Kidney (tissue), 14 donors: ENCODE measurements around the gene CCDC74B. TPM values are rescaled to one million over a fixed set of nuclear protein-coding genes. Genes with fewer than 3 reads are reported as not detected.
"Not testable (repeated sequence)": the region's sequence is repeated elsewhere in the genome, so short reads cannot be mapped to it uniquely, and the experiment has no call there.

ENCODE experiments used
- DNase-seq, 5 donors: peaks; one replicate each; pipeline ENCODE4 v3.0.0-alpha.2; 2013 to 2020
- FAIRE-seq: peaks from 2 replicates; lab custom pipeline; 2012; peaks lifted over from hg19 to GRCh38; lab: Jason Lieb, UNC
- H3K27ac ChIP-seq, 2 donors: one replicate each; pipeline ENCODE4 v1.7.0; 2013; ENCODE audit warnings: low read depth in 2 of 2, low read length in 2 of 2, inconsistent platforms in 1 of 2
- H3K27me3 ChIP-seq: one replicate; pipeline ENCODE4 v1.7.1; 2013; ENCODE audit warnings: low read length, inconsistent platforms; ENCODE audit not compliant: control insufficient read depth, insufficient read depth
- H3K36me3 ChIP-seq, 3 donors: one replicate each; pipeline versions ENCODE4 v1.7.0 to v1.7.1; 2013; ENCODE audit warnings: low read length in 3 of 3, control low read depth in 1 of 3, inconsistent platforms in 1 of 3; ENCODE audit not compliant: insufficient read depth in 3 of 3, control insufficient read depth in 2 of 3
- H3K4me1 ChIP-seq, 3 donors: one replicate each; pipeline versions ENCODE4 v1.7.0 to v1.7.1; 2013; ENCODE audit warnings: low read length in 3 of 3, inconsistent platforms in 1 of 3, low read depth in 1 of 3; ENCODE audit not compliant: control insufficient read depth in 2 of 3, insufficient read depth in 2 of 3
- H3K4me3 ChIP-seq, 3 donors: one replicate each; pipeline versions ENCODE4 v1.7.0 to v1.8.1; 2013; ENCODE audit warnings: low read length in 3 of 3, control low read depth in 1 of 3, inconsistent platforms in 1 of 3
- H3K9ac ChIP-seq, 3 donors: one replicate each; pipeline versions ENCODE4 v1.7.0 to v1.7.1; 2013; ENCODE audit warnings: low read length in 3 of 3, control low read depth in 1 of 3, inconsistent platforms in 1 of 3
- H3K9me3 ChIP-seq, 3 donors: one replicate each; pipeline versions ENCODE4 v1.7.0 to v1.7.1; 2013; ENCODE audit warnings: low read length in 3 of 3, control low read depth in 1 of 3, inconsistent platforms in 1 of 3; ENCODE audit not compliant: control insufficient read depth in 2 of 3, insufficient read depth in 1 of 3
- CTCF ChIP-seq: IDR thresholded peaks from 3 replicates; pipeline ENCODE4 v1.5.1; 2012; ENCODE audit warnings: mild to moderate bottlenecking, moderate library complexity, borderline replicate concordance; ENCODE audit not compliant: insufficient read depth; ENCODE audit errors: extremely low read depth
- intact Hi-C: fragments of 100-400 bp; cut with DNase I; formaldehyde crosslinking; loops from one replicate; pipeline ENCODE4 v1.11.1; 2022
- polyA plus RNA-seq: library from polyadenylated mRNA; stranded (reverse); fragments of 350-450 nt; fragmentation: Illumina TruSeq; extraction: RNeasy Lipid Tissue Mini Kit (QIAGEN cat#74804); gene quantifications from one replicate; pipeline ENCODE4 v1.2.3, GENCODE V29; 2014; ENCODE audit warnings: low read depth, low replicate concordance; ENCODE audit not compliant: insufficient read depth
- total RNA-seq: library from RNA; stranded (reverse); fragmentation: NEBNext Ultra II Directional; extraction: Animal tissue kit (Norgen Biotek cat#: 25700); gene quantifications from one replicate; pipeline ENCODE4 v1.2.1, GENCODE V29; 2021
- donor health status: control.
- donor health status: control.
- donor health status: control.
- donor health status: control.
- donor health status: control.
- donor health status: DM: yes; HTN: yes; CAD: no.
- donor health status: Normal renal cell carcinoma (clear cell type).

CCDC74B gene
- total and polyA plus RNA-seq, 2 donors from 2014 or later = 4.5 to 6.4 TPM

DNA sequence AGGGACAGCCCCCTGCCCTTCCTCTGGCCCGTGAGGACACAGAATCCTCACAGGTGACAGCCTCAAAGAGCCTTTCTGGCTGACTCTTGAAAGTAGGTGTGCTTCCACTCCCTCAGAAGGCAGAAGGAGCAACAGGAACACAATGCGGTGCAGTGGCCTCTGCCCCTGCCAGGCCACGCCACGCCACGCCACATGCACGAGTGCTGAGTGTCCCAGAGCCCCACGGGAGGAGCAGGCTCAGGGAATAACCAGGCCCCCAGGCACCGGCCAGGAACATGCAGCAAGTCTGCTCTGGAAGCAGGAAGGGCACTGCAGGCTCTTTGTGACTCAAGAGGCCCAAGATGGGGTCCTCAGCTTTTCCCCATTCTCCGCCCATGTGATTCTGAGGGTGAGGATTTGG is 18.1 kb upstream of the CCDC74B start:
- no peak overlapping the region for H3K4me3 ChIP-seq
- no peaks in the 10 kb centered on the region for H3K9me3 ChIP-seq
- intact Hi-C loops = no loop called here
- FAIRE-seq (no peak), DNase-seq (no peak)
- no peaks in the 10 kb centered on the region for H3K4me1 ChIP-seq
- no peak overlapping the region for H3K27ac ChIP-seq
- peaks cover 8 to 25% (median 14%) of the 10 kb centered on the region in 3 donors for H3K36me3 ChIP-seq
- H3K9ac ChIP-seq = no peak overlapping the region
- no peak for TF ChIP-seq CTCF
- no peaks in the 10 kb centered on the region for H3K27me3 ChIP-seq

- H3K4me3 ChIP-seq, DNase-seq, FAIRE-seq, H3K9ac ChIP-seq, H3K27me3 ChIP-seq, H3K4me1 ChIP-seq, H3K9me3 ChIP-seq, intact Hi-C loops, H3K27ac ChIP-seq: not testable (repeated sequence)
- H3K36me3 ChIP-seq = peaks cover 8 to 20% (median 14%) of the 10 kb centered on the region in 3 donors
These were observed 17.6 kb upstream of the CCDC74B start for GRCh38 chr2:130162486-130162885.

DNA sequence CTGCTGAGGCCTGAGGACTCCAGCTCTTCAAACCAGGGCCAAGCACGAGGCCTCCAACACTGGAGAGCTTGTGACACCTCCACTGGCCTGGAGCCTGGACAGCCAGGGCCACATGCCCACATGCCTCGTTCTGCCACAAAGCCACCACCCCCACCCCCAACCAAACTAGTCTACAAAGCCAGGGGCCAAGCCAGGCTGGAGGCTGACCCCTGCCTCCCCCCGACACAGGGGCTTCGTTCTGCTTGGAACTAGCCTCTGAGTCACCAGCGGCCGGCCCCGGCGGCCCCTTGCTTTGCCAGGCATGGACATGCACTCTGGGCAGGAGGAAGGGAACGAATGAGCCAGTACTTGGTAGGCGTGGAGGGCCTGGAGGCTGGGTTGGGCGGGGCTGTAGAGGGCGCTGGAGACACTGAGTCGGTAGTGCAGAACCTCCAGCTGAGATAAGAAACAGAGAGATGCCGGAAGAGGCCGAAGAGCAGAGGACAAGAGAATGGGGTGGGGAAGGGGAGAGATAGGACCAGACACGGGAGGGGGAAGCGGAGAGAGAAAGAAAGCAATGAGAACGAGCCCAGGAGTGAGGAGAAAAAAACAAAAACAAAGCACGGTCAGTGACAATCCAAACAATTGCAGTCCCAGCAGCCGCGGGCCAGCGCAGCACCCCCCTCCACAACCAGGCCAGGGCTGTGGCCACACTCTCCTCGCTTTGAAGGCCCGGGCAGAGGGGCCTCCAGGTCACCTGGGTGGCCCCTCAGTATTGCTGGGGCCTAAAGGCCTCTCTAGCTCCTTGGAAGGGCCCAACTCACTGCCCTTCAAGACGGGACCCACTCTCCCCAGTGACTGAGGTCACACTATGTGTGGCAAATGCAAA is 16.2 kb upstream of the CCDC74B start:
- not testable (repeated sequence) for H3K27ac ChIP-seq
- DNase-seq = peak in 3 of 5 donors; percentile 16 to 33 (median 28)

GRCh38 chr2:130160131-130160530 is 15.2 kb upstream of the CCDC74B start:
- peak in 3 of 5 donors; percentile 15 to 51 (median 26) for DNase-seq
- Histone ChIP-seq H3K4me1 (no peaks in the 10 kb centered on the region), H3K36me3 (peaks cover 4 to 7% (median 7%) of the 10 kb centered on the region in 3 donors), H3K27me3 (no peaks in the 10 kb centered on the region), H3K9me3 (no peaks in the 10 kb centered on the region), H3K9ac (no peak overlapping the region), H3K27ac (no peak overlapping the region), H3K4me3 (no peak overlapping the region)
- no peak for FAIRE-seq
- intact Hi-C loops = no loop called here
- TF ChIP-seq CTCF = no peak

More for the DNA sequence above, 16.2 kb upstream of the CCDC74B start:
- intact Hi-C loops, FAIRE-seq, H3K27me3 ChIP-seq, H3K4me1 ChIP-seq, H3K9ac ChIP-seq, H3K4me3 ChIP-seq, H3K9me3 ChIP-seq: not testable (repeated sequence)
- H3K36me3 ChIP-seq = peaks cover 8 to 12% (median 10%) of the 10 kb centered on the region in 3 donors

DNA sequence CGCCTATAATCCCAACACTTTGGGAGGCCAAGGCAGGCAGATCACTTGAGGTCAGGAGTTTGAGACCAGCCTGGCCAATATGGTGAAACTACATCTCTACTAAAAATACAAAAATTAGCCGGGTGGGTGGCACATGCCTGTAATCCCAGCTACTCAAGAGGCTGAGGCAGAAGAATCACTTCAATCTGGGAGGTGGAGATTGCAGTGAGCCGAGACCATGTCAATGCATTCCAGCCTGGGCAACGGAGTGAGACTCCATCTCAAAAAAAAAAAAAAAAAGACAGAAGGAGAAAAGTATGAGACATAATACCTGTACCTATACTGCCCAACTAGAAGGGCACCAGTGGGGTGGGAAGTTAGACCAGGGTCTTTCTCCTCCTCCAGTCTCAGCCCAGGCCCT is 14.5 kb upstream of the CCDC74B start:
- H3K4me1 ChIP-seq, H3K36me3 ChIP-seq, H3K27me3 ChIP-seq, H3K9me3 ChIP-seq, intact Hi-C loops, H3K4me3 ChIP-seq, H3K9ac ChIP-seq, FAIRE-seq, H3K27ac ChIP-seq: not testable (repeated sequence)
- peak in 1 of 5 donors; percentile 29 for DNase-seq
